CD14-positive monocyte (primary cell): ENCODE measurements around the gene LRRC28. TPM values are rescaled to one million over a fixed set of nuclear protein-coding genes. Genes with fewer than 3 reads are reported as not detected.

Experiments used
- DNase-seq, 3 donors: peaks; one replicate each; pipeline ENCODE4 v3.0.0-alpha.2; 2011 to 2022
- H2AFZ ChIP-seq: 2 replicates; pipeline ENCODE4 v1.6.0; 2012; ENCODE audit warnings: mild to moderate bottlenecking, low read depth, low read length, inconsistent platforms; ENCODE audit not compliant: insufficient read depth, poor library complexity, severe bottlenecking
- H3K27ac ChIP-seq, 2 donors: 1 replicate in 1 of 2; 2 replicates in 1 of 2; pipeline ENCODE4 v1.5.1; 2012 to 2013; ENCODE audit warnings: low read length in 2 of 2, control low read depth in 1 of 2, inconsistent platforms in 1 of 2, low read depth in 1 of 2, mild to moderate bottlenecking in 1 of 2
- H3K27me3 ChIP-seq, 2 donors: one replicate each; pipeline versions ENCODE4 v1.6.0 to v1.6.1; 2011 to 2013; ENCODE audit warnings: low read length in 2 of 2; ENCODE audit not compliant: control insufficient read depth in 2 of 2, insufficient read depth in 2 of 2
- H3K36me3 ChIP-seq, 2 donors: replicated peaks in 1 of 2; 1 replicate in 1 of 2; 2 replicates in 1 of 2; pipeline versions ENCODE4 v1.5.1 to v1.6.1; 2012 to 2013; ENCODE audit warnings: low read length in 2 of 2, control low read depth in 1 of 2, inconsistent platforms in 1 of 2, mild to moderate bottlenecking in 1 of 2; ENCODE audit not compliant: insufficient read depth in 2 of 2, control insufficient read depth in 1 of 2
- H3K4me1 ChIP-seq, 2 donors: 1 replicate in 1 of 2; 2 replicates in 1 of 2; pipeline versions ENCODE4 v1.5.1 to v1.6.1; 2012 to 2013; ENCODE audit warnings: low read length in 2 of 2, control low read depth in 1 of 2, inconsistent platforms in 1 of 2, mild to moderate bottlenecking in 1 of 2, moderate library complexity in 1 of 2; ENCODE audit not compliant: insufficient read depth in 2 of 2, control insufficient read depth in 1 of 2
- H3K4me2 ChIP-seq: replicated peaks from 2 replicates; pipeline ENCODE3; 2012; ENCODE audit warnings: low read length, moderate library complexity, mild to moderate bottlenecking; ENCODE audit not compliant: poor library complexity, severe bottlenecking; ENCODE audit errors: extremely low read depth
- H3K4me3 ChIP-seq, 3 experiments: fragments of 200-600 bp in 1 of 3; sonication (generic) in 1 of 3; replicated peaks in 1 of 3; 1 replicate in 2 of 3; 2 replicates in 1 of 3; pipeline ENCODE4 v1.5.1; 2011 to 2013; ENCODE audit warnings: low read length in 3 of 3, mild to moderate bottlenecking in 3 of 3, control low read depth in 2 of 3, low read depth in 2 of 3, inconsistent platforms in 1 of 3, moderate library complexity in 1 of 3
- H3K79me2 ChIP-seq: 2 replicates; pipeline ENCODE4 v1.6.0; 2012; ENCODE audit warnings: mild to moderate bottlenecking, control low read depth, inconsistent platforms, low read length, moderate library complexity; ENCODE audit not compliant: insufficient read depth
- H3K9ac ChIP-seq: 2 replicates; pipeline ENCODE4 v1.6.0; 2017; ENCODE audit warnings: low read length, mild to moderate bottlenecking; ENCODE audit not compliant: insufficient read depth, poor library complexity, severe bottlenecking
- H3K9me3 ChIP-seq, 2 donors: replicated peaks in 1 of 2; 1 replicate in 1 of 2; 2 replicates in 1 of 2; pipeline versions ENCODE4 v1.5.1 to v1.6.1; 2012 to 2013; ENCODE audit warnings: low read length in 2 of 2, control low read depth in 1 of 2; ENCODE audit not compliant: control insufficient read depth in 1 of 2, insufficient read depth in 1 of 2
- H4K20me1 ChIP-seq: 2 replicates; pipeline ENCODE4 v1.6.0; 2012; ENCODE audit warnings: mild to moderate bottlenecking, low read length, control low read depth, moderate library complexity; ENCODE audit not compliant: insufficient read depth
- H3K27ac Mint-ChIP-seq, 7 donors: one replicate each; pipeline ENCODE4 v1.8.0; 2020; ENCODE audit warnings: mild to moderate bottlenecking in 7 of 7, mixed read lengths in 7 of 7, moderate library complexity in 6 of 7, inconsistent platforms in 2 of 7
- H3K27me3 Mint-ChIP-seq, 3 donors: one replicate each; pipeline ENCODE4 v1.8.0; 2021 to 2022; ENCODE audit warnings: low read depth in 3 of 3, mild to moderate bottlenecking in 3 of 3, mixed read lengths in 3 of 3, moderate library complexity in 3 of 3, inconsistent platforms in 1 of 3
- H3K36me3 Mint-ChIP-seq, 2 donors: one replicate each; pipeline ENCODE4 v1.8.0; 2020; ENCODE audit warnings: mixed read lengths in 2 of 2, inconsistent platforms in 1 of 2, mild to moderate bottlenecking in 1 of 2
- H3K4me1 Mint-ChIP-seq: one replicate; pipeline ENCODE4 v1.8.0; 2020; ENCODE audit warnings: mild to moderate bottlenecking, mixed read lengths
- H3K4me3 Mint-ChIP-seq, 2 donors: one replicate each; pipeline ENCODE4 v1.8.0; 2020; ENCODE audit warnings: mild to moderate bottlenecking in 2 of 2, mixed read lengths in 2 of 2, moderate library complexity in 1 of 2
- H3K9me3 Mint-ChIP-seq, 7 donors: one replicate each; pipeline ENCODE4 v1.8.0; 2020 to 2022; ENCODE audit warnings: mixed read lengths in 7 of 7, mild to moderate bottlenecking in 6 of 7, moderate library complexity in 6 of 7, inconsistent platforms in 2 of 7
- WGBS: methylation state at CpG from one replicate; pipeline ENCODE4 v1.1.5; 2013; ENCODE audit warnings: missing lambda C conversion rate; ENCODE audit not compliant: insufficient coverage; 5-methylcytosine and 5-hydroxymethylcytosine counted together
- intact Hi-C, 2 donors: fragments of 100-400 bp; cut with micrococcal nuclease; formaldehyde crosslinking; loops; one replicate each; pipeline versions ENCODE4 v1.15.0 to v1.15.1; 2023
- polyA plus RNA-seq, 3 donors: library from polyadenylated mRNA; depleted of rRNA in 1 of 3; unstranded in 2 of 3; stranded (reverse) in 1 of 3; fragments of 300-500 nt in 2 of 3; fragments of >200 nt in 1 of 3; fragmentation: Illumina TruSeq in 2 of 3; gene quantifications; 1 replicate in 2 of 3; 2 replicates in 1 of 3; pipeline ENCODE4 v1.2.3, GENCODE V29; 2012 to 2021
- TF ChIP-seq, protein P1 (sequence below): fragments of 200-600 bp; IDR thresholded peaks from one replicate; pipeline ENCODE4 v1.8.0; 2022; ENCODE audit warnings: antibody characterized with exemption, mild to moderate bottlenecking

The LRRC28 gene
- polyA plus RNA-seq, 3 donors = 18.6 to 25.3 (median 19.8) TPM

DNA sequence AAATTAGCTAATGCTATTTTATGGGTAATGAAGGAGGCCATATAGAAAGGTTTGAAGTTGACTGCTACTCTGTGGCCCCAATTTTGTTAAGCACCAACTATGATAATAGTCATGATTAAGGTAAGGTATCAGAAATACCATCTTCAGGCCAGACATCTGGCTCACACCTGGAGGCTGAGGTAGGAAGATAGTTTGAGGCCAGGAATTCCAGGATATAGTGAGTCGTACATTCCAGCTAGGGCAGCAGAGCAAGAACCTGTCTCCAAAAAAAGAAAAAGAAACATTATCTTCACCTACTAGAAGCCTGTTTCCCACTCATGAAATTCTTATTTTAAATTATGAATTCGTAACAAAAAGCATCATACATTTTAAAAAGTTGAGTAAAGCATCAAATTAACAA is 64.4 kb downstream of the LRRC28 start:
- Mint-ChIP-seq H3K4me3 (no peak overlapping the region), H3K27me3 (no peaks in the 10 kb centered on the region), H3K9me3 (peaks cover 2 to 15% (median 11%) of the 10 kb centered on the region in 7 donors), H3K4me1 (no peaks in the 10 kb centered on the region), H3K27ac (no peak overlapping the region), H3K36me3 (peaks cover 6 to 10% of the 10 kb centered on the region in 2 donors)
- Histone ChIP-seq H3K9me3 (peaks cover 8 to 12% of the 10 kb centered on the region in 2 donors), H3K79me2 (no peaks in the 10 kb centered on the region), H3K4me1 (no peaks in the 10 kb centered on the region), H4K20me1 (no peaks in the 10 kb centered on the region), H3K27ac (no peak overlapping the region), H3K36me3 (no peaks in the 10 kb centered on the region), H3K9ac (no peak overlapping the region), H2AFZ (no peak overlapping the region), H3K4me3 (no peak overlapping the region), H3K27me3 (no peaks in the 10 kb centered on the region), H3K4me2 (no peak overlapping the region)
- DNase-seq = no peak
- TF ChIP-seq, protein P1, sequence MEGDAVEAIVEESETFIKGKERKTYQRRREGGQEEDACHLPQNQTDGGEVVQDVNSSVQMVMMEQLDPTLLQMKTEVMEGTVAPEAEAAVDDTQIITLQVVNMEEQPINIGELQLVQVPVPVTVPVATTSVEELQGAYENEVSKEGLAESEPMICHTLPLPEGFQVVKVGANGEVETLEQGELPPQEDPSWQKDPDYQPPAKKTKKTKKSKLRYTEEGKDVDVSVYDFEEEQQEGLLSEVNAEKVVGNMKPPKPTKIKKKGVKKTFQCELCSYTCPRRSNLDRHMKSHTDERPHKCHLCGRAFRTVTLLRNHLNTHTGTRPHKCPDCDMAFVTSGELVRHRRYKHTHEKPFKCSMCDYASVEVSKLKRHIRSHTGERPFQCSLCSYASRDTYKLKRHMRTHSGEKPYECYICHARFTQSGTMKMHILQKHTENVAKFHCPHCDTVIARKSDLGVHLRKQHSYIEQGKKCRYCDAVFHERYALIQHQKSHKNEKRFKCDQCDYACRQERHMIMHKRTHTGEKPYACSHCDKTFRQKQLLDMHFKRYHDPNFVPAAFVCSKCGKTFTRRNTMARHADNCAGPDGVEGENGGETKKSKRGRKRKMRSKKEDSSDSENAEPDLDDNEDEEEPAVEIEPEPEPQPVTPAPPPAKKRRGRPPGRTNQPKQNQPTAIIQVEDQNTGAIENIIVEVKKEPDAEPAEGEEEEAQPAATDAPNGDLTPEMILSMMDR = no peak
- no CpG with 5 or more reads among the region's 2 CpGs for WGBS
- intact Hi-C loops = no loop called here

DNA sequence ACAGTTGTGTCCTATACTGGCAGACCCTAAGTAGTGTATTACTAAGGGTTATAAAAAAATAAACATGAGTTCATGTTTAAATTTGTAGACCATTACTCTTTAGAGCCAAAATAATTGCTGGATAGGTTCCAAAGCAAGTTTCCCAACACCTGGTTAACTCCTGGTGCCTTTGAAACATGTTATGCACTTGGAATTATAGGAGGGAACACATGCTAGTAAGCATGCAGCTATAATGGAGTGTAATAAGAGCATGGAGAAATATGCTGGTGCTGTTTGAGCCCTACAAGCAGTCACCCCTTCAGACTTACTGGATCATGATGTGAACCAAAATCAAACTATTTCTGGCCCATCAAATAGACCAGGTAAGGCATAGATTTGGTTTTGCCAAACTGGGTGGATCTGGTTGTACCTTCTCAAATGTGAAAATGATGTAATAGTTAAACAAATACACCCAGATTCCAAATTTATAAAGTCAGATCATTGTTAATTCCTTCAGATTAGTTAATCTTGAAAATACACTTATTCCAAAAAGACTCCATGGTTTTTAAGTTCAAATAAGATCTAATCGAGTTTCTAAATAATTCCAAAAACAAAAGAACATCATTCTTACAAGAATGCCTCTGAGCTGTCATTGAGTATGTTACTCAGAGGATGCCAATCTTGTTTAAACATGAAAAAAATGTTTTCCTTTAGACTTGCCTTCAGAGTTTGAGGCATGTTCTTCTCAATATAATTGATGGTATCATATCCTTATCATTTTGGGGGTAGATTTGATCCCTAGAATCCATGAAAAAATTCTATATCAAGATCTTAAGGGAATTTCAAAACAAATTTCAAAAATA is 69.3 kb downstream of the LRRC28 start:
- Mint-ChIP-seq H3K4me3 (no peak overlapping the region), H3K9me3 (peaks cover 0 to 2% (median 0%) of the 10 kb centered on the region in 7 donors), H3K27ac (no peak overlapping the region)

More for the DNA sequence above, 69.3 kb downstream of the LRRC28 start:
- Histone ChIP-seq H3K27ac (no peak overlapping the region), H3K9ac (no peak overlapping the region), H3K4me3 (no peak overlapping the region), H2AFZ (no peak overlapping the region), H3K4me1 (no peaks in the 10 kb centered on the region), H3K36me3 (no peaks in the 10 kb centered on the region), H3K79me2 (no peaks in the 10 kb centered on the region), H3K27me3 (no peaks in the 10 kb centered on the region), H3K4me2 (no peak overlapping the region), H3K9me3 (no peaks in the 10 kb centered on the region), H4K20me1 (no peaks in the 10 kb centered on the region)
- Mint-ChIP-seq H3K27me3 (no peaks in the 10 kb centered on the region), H3K36me3 (peaks cover 0 to 3% of the 10 kb centered on the region in 2 donors), H3K4me1 (no peaks in the 10 kb centered on the region)
- intact Hi-C loops = no loop called here
- TF ChIP-seq, protein P1 = no peak
- no CpG with 5 or more reads among the region's 1 CpG for WGBS
- no peak for DNase-seq
